Heart left ventricle (tissue), 13 donors: ENCODE measurements around the gene PTPRD.

ENCODE experiments used
- CTCF ChIP-seq, 12 donors: fragments of 200-600 bp; sonication (generic) in 4 of 12; IDR thresholded peaks; one replicate each; pipeline versions ENCODE4 v1.5.0 to v1.8.0; 2018 to 2022; ENCODE audit warnings: antibody characterized with exemption in 12 of 12, mild to moderate bottlenecking in 5 of 12
- POLR2A ChIP-seq, 2 donors: fragments of 450-650 bp; IDR thresholded peaks; one replicate each; pipeline ENCODE4 v1.6.1; 2017; ENCODE audit warnings: antibody characterized with exemption in 2 of 2, mild to moderate bottlenecking in 2 of 2, moderate library complexity in 2 of 2
- donor health status: ischemic (EF 13 %, LVEDD 7.1; RV severe dilation, severe dysfunction).
- donor health status: DM: no; HTN: yes; CAD: no.
- donor health status: DM: no; HTN: no; CAD: no.
- donor health status: ischemic (EF 25% LVEDD 6.9; RV normal size, moderate dysfunction).
- donor health status: ischemic (EF 25% LVEDD 5.7; RV mildly dilated, moderate dysfunction).
- donor health status: ischemic (EF 35%, LVEDD 5.7; RV mildly dilated, moderate dysfunction).
- donor health status: nonischemic (EF 11% LVEDD 7.7; RV severe dilation, severe dysfunction).
- donor health status: DM: yes; HTN: yes; CAD: no.
- donor health status: PGD.
- donor health status: ischemic (EF 29% LVEDD 5.4; RV normal size, mild dysfunction).
- donor health status: nonischemic (EF 23%, LVEDD 6.1; RV moderate dilation, normal function).

GRCh38 chr9:9820436-9820835 is 792.4 kb downstream of the PTPRD start:
- TF ChIP-seq CTCF (IDR thresholded peaks at IDR 0.05) (no peak), POLR2A (IDR thresholded peaks at IDR 0.05) (no peak)
